ENCODE results near the gene ZC3H18.

DNA sequence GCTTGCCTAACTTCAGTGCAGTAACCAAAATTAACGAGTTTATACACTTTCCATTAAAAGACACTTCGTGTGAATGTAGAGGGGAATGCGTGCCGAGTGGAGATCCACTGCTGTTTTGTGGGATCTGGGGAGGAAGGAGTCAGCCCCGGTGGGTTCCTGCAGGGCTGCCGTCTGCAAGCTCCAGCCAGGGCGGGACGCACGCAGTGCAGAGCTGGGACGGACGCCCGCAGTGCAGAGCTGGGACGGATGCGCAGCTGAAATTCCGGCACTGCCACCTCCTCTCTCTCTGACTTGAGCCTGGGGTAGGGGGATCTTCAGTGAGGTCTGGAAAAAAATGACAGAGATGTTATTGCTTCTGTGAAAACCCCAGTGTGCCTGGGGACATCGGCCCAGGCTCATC is 16.5 kb upstream of the ZC3H18 start:
- TF ChIP-seq CTCF (IDR thresholded peaks at IDR 0.05) (no peak), POLR2AphosphoS5 (IDR thresholded peaks at IDR 0.05) (no peak), POLR2A (IDR thresholded peaks at IDR 0.05) (no peak)

All from breast epithelium (tissue), 3 donors.